Aorta (tissue), 5 donors: ENCODE results near the gene LTBP2. TPM values are rescaled to one million over a fixed set of nuclear protein-coding genes. Genes with fewer than 3 reads are reported as not detected.
A peak's percentile ranks its signal among the peaks of the same experiment; 100 is the strongest.

Experiments used
- ATAC-seq: fragments of 200-7000 bp; cut with Tn5 transposase; one replicate; pipeline ENCODE4 v1.9.1; 2022; ENCODE audit warnings: moderate library complexity; ENCODE audit not compliant: low FRiP score
- DNase-seq, 2 donors: peaks; one replicate each; pipeline ENCODE4 v3.0.0-alpha.2; 2020
- H3K27ac ChIP-seq, 2 donors: one replicate each; pipeline ENCODE4 v1.5.1; 2013; ENCODE audit warnings: low read length in 2 of 2, mild to moderate bottlenecking in 2 of 2, moderate library complexity in 2 of 2, control low read depth in 1 of 2, inconsistent platforms in 1 of 2, low read depth in 1 of 2
- H3K27me3 ChIP-seq, 2 donors: one replicate each; pipeline ENCODE4 v1.6.1; 2013; ENCODE audit warnings: control low read depth in 1 of 2, low read length in 1 of 2, mild to moderate bottlenecking in 1 of 2, moderate library complexity in 1 of 2; ENCODE audit not compliant: insufficient read depth in 2 of 2, control insufficient read depth in 1 of 2
- H3K36me3 ChIP-seq, 2 donors: one replicate each; pipeline ENCODE4 v1.6.1; 2013; ENCODE audit warnings: control low read depth in 1 of 2, low read length in 1 of 2, mild to moderate bottlenecking in 1 of 2; ENCODE audit not compliant: insufficient read depth in 2 of 2, control insufficient read depth in 1 of 2
- H3K4me1 ChIP-seq, 2 donors: one replicate each; pipeline ENCODE4 v1.6.1; 2013; ENCODE audit warnings: low read length in 2 of 2, control low read depth in 1 of 2, mild to moderate bottlenecking in 1 of 2, moderate library complexity in 1 of 2; ENCODE audit not compliant: insufficient read depth in 2 of 2, control insufficient read depth in 1 of 2
- H3K4me3 ChIP-seq, 2 donors: one replicate each; pipeline ENCODE4 v1.5.1; 2013; ENCODE audit warnings: low read length in 2 of 2, control low read depth in 1 of 2, mild to moderate bottlenecking in 1 of 2
- H3K9me3 ChIP-seq: one replicate; pipeline ENCODE4 v1.6.1; 2013; ENCODE audit warnings: mild to moderate bottlenecking, low read length; ENCODE audit not compliant: control insufficient read depth
- WGBS, 2 donors: extraction: QIAGEN DNeasy Blood & Tissue Kit; methylation state at CpG; one replicate each; pipeline ENCODE4 v1.1.7; 2013; 5-methylcytosine and 5-hydroxymethylcytosine counted together
- intact Hi-C, 2 donors: fragments of 100-400 bp; cut with DNase I; formaldehyde crosslinking; loops; one replicate each; pipeline versions ENCODE4 v1.14.2 to v1.15.0; 2022
- polyA plus RNA-seq, 2 donors: library from polyadenylated mRNA; stranded (reverse); fragments of 200-250 nt; gene quantifications; one replicate each; pipeline ENCODE4 v1.2.3, GENCODE V29; 2013
- total RNA-seq, 2 donors: library from RNA; stranded (reverse); fragmentation: NEBNext Ultra II Directional; extraction: Animal tissue kit (Norgen Biotek cat#: 25700); gene quantifications; one replicate each; pipeline ENCODE4 v1.2.1, GENCODE V29; 2021
- donor health status: healthy with polysubstance abuse.
- donor health status: Bipolar disorder and iron deficiency.
- donor health status: DM: no; HTN: no; CAD: no.
- donor health status: DM: no; HTN: no; CAD: no.
- donor health status: DM: yes; HTN: yes; CAD: no.

The LTBP2 gene
- total and polyA plus RNA-seq, 4 donors, result 40.4 to 363 (median 228) TPM

- Histone ChIP-seq H3K36me3 (peaks cover 0 to 4% of the 10 kb centered on the region in 2 donors), H3K9me3 (no peaks in the 10 kb centered on the region), H3K4me3 (no peak overlapping the region), H3K27me3 (no peaks in the 10 kb centered on the region), H3K4me1 (no peaks in the 10 kb centered on the region), H3K27ac (no peak overlapping the region)
- WGBS, 2 donors, result 78 to 82% methylated on average over 7 of the region's 7 CpGs
- intact Hi-C loops, result no loop called here
- ATAC-seq (no peak), DNase-seq (no peak)
Observed at GRCh38 chr14:74533576-74533975, 78.5 kb downstream of the LTBP2 start.

GRCh38 chr14:74532246-74532645 lies 79.8 kb downstream of the LTBP2 start:
- H3K27me3 ChIP-seq, result no peaks in the 10 kb centered on the region
- peaks cover 0 to 4% of the 10 kb centered on the region in 2 donors for H3K36me3 ChIP-seq
- 88 to 89% methylated on average over 10 of the region's 10 CpGs for WGBS, 2 donors
- H3K4me3 ChIP-seq, result no peak overlapping the region
- ATAC-seq (no peak), DNase-seq (no peak)
- intact Hi-C loops, result no loop called here
- no peaks in the 10 kb centered on the region for H3K9me3 ChIP-seq
- no peak overlapping the region for H3K27ac ChIP-seq
- H3K4me1 ChIP-seq, result no peaks in the 10 kb centered on the region

DNA sequence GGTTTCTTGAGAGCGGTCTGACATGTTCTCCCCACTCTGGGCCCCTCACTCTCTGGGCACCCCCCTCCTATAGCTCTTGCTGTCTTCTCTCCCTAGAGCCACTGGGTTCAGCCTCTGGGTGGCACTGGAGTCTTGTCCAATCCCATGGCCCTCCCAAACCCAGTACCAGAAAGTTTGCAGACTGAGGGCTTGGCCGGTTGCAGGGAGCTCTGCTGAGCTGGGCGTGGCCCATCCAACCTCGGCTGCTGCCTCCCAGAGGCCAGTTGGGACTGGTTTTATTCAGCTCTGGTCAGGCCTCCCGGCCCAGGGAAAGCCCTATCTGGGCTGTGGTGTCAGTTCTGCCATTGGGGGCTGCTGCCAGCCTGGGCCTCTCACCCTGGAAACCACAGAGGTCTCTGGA lies 80.6 kb downstream of the LTBP2 start:
- Histone ChIP-seq H3K9me3 (no peaks in the 10 kb centered on the region), H3K4me3 (no peak overlapping the region), H3K4me1 (no peaks in the 10 kb centered on the region), H3K27me3 (no peaks in the 10 kb centered on the region), H3K36me3 (peaks cover 0 to 4% of the 10 kb centered on the region in 2 donors), H3K27ac (no peak overlapping the region)
- DNase-seq (peak in 1 of 2 donors; percentile 83), ATAC-seq (peak; percentile 46)
- 40 to 46% methylated on average over 5 of the region's 5 CpGs for WGBS, 2 donors
- intact Hi-C loops, result no loop called here

DNA sequence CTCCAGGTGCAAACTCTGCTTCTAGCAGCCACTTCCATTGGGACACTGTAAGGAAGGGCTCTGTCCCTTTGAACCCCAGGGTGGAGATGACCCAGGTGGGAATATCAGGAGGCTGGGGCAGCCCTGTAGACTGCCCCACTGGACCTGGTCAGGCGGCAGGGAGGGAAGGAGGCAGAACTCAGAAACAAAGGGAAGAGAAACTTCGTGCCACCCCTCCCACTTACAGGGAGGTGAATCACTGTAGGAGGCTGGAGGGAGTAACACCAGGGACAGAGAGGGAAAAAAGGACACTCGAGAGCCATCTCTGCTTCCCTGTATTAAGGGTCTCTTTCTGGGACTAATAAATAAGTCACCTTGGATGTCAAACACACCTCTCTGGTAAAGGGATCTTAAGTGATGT lies 81.0 kb downstream of the LTBP2 start:
- no peaks in the 10 kb centered on the region for H3K27me3 ChIP-seq
- H3K4me1 ChIP-seq, result no peaks in the 10 kb centered on the region
- DNase-seq (no peak), ATAC-seq (no peak)
- no peaks in the 10 kb centered on the region for H3K9me3 ChIP-seq
- H3K27ac ChIP-seq, result no peak overlapping the region
- 85 to 86% methylated on average over 3 of the region's 3 CpGs for WGBS, 2 donors
- H3K4me3 ChIP-seq, result no peak overlapping the region
- intact Hi-C loops, result no loop called here
- peaks cover 0 to 4% of the 10 kb centered on the region in 2 donors for H3K36me3 ChIP-seq

DNA sequence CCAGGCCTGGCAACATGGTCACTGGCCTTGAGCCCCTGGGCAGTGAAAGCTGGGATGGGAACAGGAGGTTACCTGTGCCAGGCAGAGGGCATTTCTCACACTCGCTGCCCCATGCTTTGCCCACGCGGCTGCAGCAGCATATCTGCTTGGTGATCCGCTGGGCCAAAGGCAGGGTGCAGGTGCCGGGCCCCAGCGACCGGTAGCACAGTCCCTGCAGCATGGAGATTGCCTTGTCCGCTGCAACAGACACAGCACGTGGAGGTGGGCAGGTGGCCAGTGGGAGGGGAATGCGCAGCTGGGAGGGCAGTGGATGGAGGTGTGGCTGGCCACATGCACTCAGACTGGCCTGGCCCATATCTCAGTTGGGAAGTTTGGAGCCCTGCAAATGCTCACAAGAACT lies 83.2 kb downstream of the LTBP2 start:
- Histone ChIP-seq H3K36me3 (peaks cover 0 to 4% of the 10 kb centered on the region in 2 donors), H3K4me1 (no peaks in the 10 kb centered on the region), H3K27ac (no peak overlapping the region), H3K9me3 (no peaks in the 10 kb centered on the region), H3K27me3 (no peaks in the 10 kb centered on the region), H3K4me3 (no peak overlapping the region)
- no peak for DNase-seq
- 60 to 68% methylated on average over 10 of the region's 10 CpGs for WGBS, 2 donors
- ATAC-seq, result no peak
- intact Hi-C loops, result no loop called here

DNA sequence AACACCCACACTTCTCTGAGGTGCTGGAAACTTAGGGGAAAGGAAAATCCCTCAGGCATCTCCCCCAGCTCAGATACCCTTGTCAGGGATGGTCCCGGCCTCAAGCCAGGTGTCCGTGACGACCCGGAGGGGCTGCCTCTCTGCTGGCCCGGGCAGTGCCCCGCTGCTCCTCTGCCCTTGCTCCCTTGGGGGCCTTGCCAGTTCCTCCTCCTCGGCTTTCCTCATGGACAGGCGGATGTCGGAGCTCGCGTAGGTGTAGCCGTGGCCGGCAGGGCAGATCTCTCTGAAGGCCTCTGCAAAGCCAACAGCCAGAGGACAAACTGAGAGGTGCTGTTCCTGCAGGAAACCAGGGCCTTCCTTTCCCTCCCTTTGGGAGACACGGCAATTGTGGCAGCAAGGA lies 83.6 kb downstream of the LTBP2 start:
- H3K36me3 ChIP-seq, result peaks cover 0 to 4% of the 10 kb centered on the region in 2 donors
- no peak for ATAC-seq
- H3K27ac ChIP-seq, result no peak overlapping the region
- 81% methylated on average over 13 to 14 of the region's 14 CpGs for WGBS, 2 donors
- DNase-seq, result no peak
- no peak overlapping the region for H3K4me3 ChIP-seq
- no peaks in the 10 kb centered on the region for H3K27me3 ChIP-seq
- intact Hi-C loops, result no loop called here
- no peaks in the 10 kb centered on the region for H3K4me1 ChIP-seq
- H3K9me3 ChIP-seq, result no peaks in the 10 kb centered on the region

DNA sequence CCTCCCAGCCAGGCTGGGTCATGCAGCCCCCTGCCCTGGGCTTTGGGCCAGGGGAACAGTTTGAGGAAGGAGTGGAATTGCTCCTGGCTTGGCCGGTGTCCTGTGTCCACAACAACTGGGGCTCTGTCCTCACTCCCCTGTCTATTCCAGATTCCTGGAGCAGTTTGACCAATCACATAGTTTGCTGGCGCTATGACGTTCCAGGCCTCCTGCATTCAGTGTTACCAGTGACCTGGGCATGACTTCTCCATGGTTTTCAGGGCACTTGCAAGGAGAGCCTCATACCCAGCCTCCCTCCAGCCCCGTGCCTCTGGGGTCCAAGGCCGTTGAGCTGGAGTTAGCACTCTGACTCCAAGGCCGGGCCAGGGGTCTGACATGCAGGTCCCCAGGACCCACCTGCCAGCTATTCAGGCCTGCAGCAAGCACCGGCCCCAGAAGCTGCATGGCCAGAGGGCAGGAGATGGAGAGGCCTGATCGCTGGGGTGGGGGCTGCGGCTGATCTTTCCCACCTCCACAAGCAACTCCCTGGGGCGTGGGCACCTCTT lies 84.2 kb downstream of the LTBP2 start:
- no peak for ATAC-seq
- no peak for DNase-seq
- intact Hi-C loops, result no loop called here
- H3K4me1 ChIP-seq, result no peaks in the 10 kb centered on the region
- peaks cover 0 to 4% of the 10 kb centered on the region in 2 donors for H3K36me3 ChIP-seq
- H3K4me3 ChIP-seq, result no peak overlapping the region
- 63 to 64% methylated on average over 10 of the region's 10 CpGs for WGBS, 2 donors
- no peaks in the 10 kb centered on the region for H3K27me3 ChIP-seq
- no peak overlapping the region for H3K27ac ChIP-seq
- no peaks in the 10 kb centered on the region for H3K9me3 ChIP-seq

GRCh38 chr14:74526854-74527585 lies 85.0 kb downstream of the LTBP2 start:
- Histone ChIP-seq H3K4me1 (no peaks in the 10 kb centered on the region), H3K36me3 (no peaks in the 10 kb centered on the region), H3K27me3 (no peaks in the 10 kb centered on the region), H3K27ac (no peak overlapping the region), H3K4me3 (no peak overlapping the region), H3K9me3 (no peaks in the 10 kb centered on the region)
- ATAC-seq, result no peak
- WGBS, 2 donors, result 73 to 74% methylated on average over 10 of the region's 10 CpGs
- DNase-seq, result no peak
- intact Hi-C loops, result no loop called here

DNA sequence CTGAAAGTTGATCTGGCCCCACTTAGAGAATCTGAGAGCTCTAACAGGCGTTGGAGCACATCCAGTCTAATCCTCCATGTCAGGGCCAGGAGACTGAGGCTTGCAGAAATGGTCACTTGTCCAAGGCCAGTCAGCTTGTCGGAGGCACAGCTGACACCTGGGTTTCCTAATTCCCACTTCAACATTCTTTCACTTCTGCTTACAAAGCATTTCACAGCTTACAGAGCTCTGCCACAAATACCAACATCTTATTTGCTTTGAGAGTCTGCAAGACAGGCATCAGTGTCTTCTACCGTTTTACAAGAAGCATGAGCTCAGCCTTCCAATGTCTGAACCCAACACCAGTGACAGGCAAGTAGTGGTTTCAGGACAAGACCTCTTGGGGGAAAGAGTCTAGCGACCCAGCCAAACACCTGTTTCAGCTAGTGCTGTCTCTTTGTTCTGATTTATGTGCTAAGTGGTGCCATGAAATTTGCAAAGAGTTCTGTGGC lies 86.6 kb downstream of the LTBP2 start:
- no peak for ATAC-seq
- no peaks in the 10 kb centered on the region for H3K36me3 ChIP-seq

More for the DNA sequence above, 86.6 kb downstream of the LTBP2 start:
- intact Hi-C loops, result no loop called here
- no peak overlapping the region for H3K4me3 ChIP-seq
- H3K27me3 ChIP-seq, result no peaks in the 10 kb centered on the region
- peak overlapping the region in 1 of 2 donors; percentile 54 for H3K27ac ChIP-seq
- no peak for DNase-seq
- no peaks in the 10 kb centered on the region for H3K4me1 ChIP-seq
- H3K9me3 ChIP-seq, result no peaks in the 10 kb centered on the region
- WGBS, 2 donors, result 50 to 53% methylated on average over 4 of the region's 4 CpGs
